Measurements from ENCODE around the gene FGFR2. TPM values are rescaled to one million over a fixed set of nuclear protein-coding genes. Genes with fewer than 3 reads are reported as not detected.

FGFR2 gene
- total RNA-seq, 1 experiment from 2014 or later, result not detected

DNA sequence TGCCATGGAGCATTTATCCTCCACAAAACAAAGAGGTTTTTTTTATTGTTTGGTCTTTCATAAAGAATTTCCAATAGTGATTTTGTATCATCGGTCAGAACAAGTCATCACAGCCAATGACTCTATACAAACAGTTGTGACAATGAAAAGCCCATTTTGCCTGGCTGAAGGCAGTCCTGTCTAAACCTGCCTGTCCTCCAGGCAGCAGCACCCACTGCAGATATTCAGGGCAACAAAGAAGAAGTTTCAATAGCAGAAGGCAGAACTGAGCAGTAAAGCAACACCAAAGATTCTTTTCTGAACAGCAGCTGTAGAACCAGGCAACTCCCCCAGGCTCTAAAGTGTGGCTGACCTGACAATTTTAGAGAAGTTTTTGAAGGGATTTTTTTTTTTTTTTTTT is 169.4 kb downstream of the FGFR2 start:
- no peak overlapping the region for H3K4me2 ChIP-seq (ENCODE audit: low read depth, low read length, poor library complexity, severe bottlenecking)
- no peaks in the 10 kb centered on the region for H4K20me1 ChIP-seq (ENCODE audit: insufficient read depth, low read depth, low read length)
- no peaks in the 10 kb centered on the region for H3K4me1 ChIP-seq (ENCODE audit: low read length)
- no peak overlapping the region for H3K4me3 ChIP-seq (ENCODE audit: low read length)
- no peaks in the 10 kb centered on the region for H3K9me2 ChIP-seq (replicated peaks; ENCODE audit: insufficient read depth, low read length)
- no peak overlapping the region for H3K27ac ChIP-seq (ENCODE audit: low read length)
- H3K9ac ChIP-seq (ENCODE audit: low read length), result no peak overlapping the region
- no peaks in the 10 kb centered on the region for H3K9me3 ChIP-seq (ENCODE audit: low read length)
- no peaks in the 10 kb centered on the region for H3K79me2 ChIP-seq (ENCODE audit: low read length)
- no peaks in the 10 kb centered on the region for H3K27me3 ChIP-seq (ENCODE audit: low read length)
- no peaks in the 10 kb centered on the region for H3K36me3 ChIP-seq (ENCODE audit: insufficient read depth, low read length)
- no peak overlapping the region for H2AFZ ChIP-seq (ENCODE audit: low read length)
- no peak for DNase-seq

Data from Karpas-422 (cell line).